ENCODE measurements around the gene SEMA5A.

Gene SEMA5A

DNA sequence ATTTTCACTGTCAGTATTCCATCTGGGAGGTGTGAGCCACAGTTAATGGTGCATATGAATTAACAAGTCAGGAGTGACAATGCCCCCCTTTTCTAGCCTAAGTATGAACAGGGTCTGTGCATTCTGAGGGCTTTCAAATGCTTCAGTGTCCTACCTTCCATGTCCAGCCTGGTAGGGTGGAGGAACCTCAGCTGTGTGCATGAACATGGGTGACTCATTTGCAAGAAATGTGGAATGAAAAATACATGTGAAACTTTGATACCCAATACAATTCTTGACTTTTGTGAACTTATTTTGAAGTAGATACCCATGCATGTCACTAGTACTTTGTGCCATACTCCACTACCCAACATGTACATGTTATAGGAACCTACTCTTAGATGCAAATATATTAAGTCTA lies 375.8 kb downstream of the SEMA5A start:
- Histone ChIP-seq H3K27ac (ENCODE audit: low read depth, low read length) (no peak overlapping the region), H3K9me3 (ENCODE audit: control insufficient read depth, insufficient read depth, low read length) (no peaks in the 10 kb centered on the region), H3K4me1 (ENCODE audit: control insufficient read depth, insufficient read depth, low read length) (peaks cover 9% of the 10 kb centered on the region), H3K9ac (ENCODE audit: low read depth, low read length) (no peak overlapping the region), H3K27me3 (ENCODE audit: control insufficient read depth, insufficient read depth, low read length) (no peaks in the 10 kb centered on the region), H3K4me3 (ENCODE audit: low read depth, low read length) (no peak overlapping the region), H3K36me3 (ENCODE audit: control insufficient read depth, insufficient read depth, low read length) (no peaks in the 10 kb centered on the region)

DNA sequence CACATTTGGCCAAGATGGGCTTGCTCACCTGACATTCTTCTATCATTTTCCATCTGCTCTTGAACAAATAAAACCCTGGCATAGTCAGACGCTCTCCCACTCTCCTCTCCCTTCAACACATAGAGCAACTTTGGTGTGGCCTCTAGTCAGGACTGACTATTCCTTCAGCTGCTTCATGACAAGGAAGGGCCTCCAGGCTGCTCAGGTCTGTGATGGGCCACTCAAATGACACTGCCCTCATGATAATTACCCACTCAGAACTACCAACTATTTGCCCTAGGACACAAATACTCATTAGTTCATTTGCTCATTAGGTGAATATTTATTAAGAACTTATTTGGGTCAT lies 376.3 kb downstream of the SEMA5A start:
- no peak overlapping the region for H3K27ac ChIP-seq (ENCODE audit: low read depth, low read length)
- H3K4me3 ChIP-seq (ENCODE audit: low read depth, low read length): no peak overlapping the region
- no peaks in the 10 kb centered on the region for H3K27me3 ChIP-seq (ENCODE audit: control insufficient read depth, insufficient read depth, low read length)
- H3K36me3 ChIP-seq (ENCODE audit: control insufficient read depth, insufficient read depth, low read length): no peaks in the 10 kb centered on the region
- H3K9ac ChIP-seq (ENCODE audit: low read depth, low read length): no peak overlapping the region
- no peaks in the 10 kb centered on the region for H3K9me3 ChIP-seq (ENCODE audit: control insufficient read depth, insufficient read depth, low read length)
- H3K4me1 ChIP-seq (ENCODE audit: control insufficient read depth, insufficient read depth, low read length): peaks cover 9% of the 10 kb centered on the region

GRCh38 chr5:9168791-9169556 lies 376.9 kb downstream of the SEMA5A start:
- no peak overlapping the region for H3K27ac ChIP-seq (ENCODE audit: low read depth, low read length)
- no peaks in the 10 kb centered on the region for H3K9me3 ChIP-seq (ENCODE audit: control insufficient read depth, insufficient read depth, low read length)
- H3K4me1 ChIP-seq (ENCODE audit: control insufficient read depth, insufficient read depth, low read length): peaks cover 9% of the 10 kb centered on the region
- no peak overlapping the region for H3K4me3 ChIP-seq (ENCODE audit: low read depth, low read length)
- no peaks in the 10 kb centered on the region for H3K27me3 ChIP-seq (ENCODE audit: control insufficient read depth, insufficient read depth, low read length)
- H3K9ac ChIP-seq (ENCODE audit: low read depth, low read length): no peak overlapping the region
- H3K36me3 ChIP-seq (ENCODE audit: control insufficient read depth, insufficient read depth, low read length): no peaks in the 10 kb centered on the region

DNA sequence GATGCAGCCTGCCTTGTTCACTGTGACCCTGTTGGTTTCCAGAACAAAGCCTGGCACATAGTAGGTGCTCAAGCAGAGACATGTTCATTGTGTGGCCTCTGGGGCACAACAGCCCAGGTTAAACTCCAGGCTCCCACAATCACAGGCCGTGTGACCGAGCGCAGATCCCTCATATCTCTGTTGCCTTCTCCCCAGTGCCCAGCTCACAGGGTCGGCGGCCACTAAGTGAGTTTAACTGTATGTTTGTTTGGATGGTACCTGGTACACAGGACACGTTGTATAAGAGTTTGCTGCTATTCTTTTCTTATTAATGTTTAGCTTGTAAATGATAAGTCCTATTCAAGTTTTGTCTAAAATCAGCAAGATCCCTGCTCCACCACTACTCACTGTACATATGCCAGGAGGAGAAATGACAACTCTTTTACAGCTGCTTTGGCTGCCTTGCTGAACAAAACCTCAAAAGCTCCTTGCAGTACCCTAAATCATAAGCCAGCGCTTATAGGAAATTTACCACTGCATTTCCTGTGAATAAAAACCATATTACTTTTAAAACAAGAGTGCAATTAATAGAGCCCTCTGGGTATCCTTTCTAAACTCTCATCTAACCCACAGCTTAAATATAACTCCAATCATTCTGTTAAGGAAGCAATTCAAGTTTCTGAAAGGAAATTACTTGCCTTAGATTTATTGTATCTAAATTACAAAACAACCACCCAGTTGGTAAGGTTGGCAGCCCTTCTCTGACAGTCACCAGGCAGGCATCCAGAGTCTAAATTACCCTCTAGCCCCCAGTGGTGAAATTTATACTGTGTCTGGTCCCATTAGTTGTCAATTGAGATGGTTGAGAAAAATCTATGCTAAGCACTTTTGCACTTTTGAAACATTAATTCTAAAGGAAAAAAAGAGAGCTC lies 379.4 kb downstream of the SEMA5A start:
- H3K9ac ChIP-seq (ENCODE audit: low read depth, low read length): no peak overlapping the region
- no peak overlapping the region for H3K27ac ChIP-seq (ENCODE audit: low read depth, low read length)
- H3K27me3 ChIP-seq (ENCODE audit: control insufficient read depth, insufficient read depth, low read length): no peaks in the 10 kb centered on the region

GRCh38 chr5:9165546-9165945 lies 380.3 kb downstream of the SEMA5A start:
- Histone ChIP-seq H3K36me3 (ENCODE audit: control insufficient read depth, insufficient read depth, low read length) (no peaks in the 10 kb centered on the region), H3K4me1 (ENCODE audit: control insufficient read depth, insufficient read depth, low read length) (peaks cover 9% of the 10 kb centered on the region), H3K27me3 (ENCODE audit: control insufficient read depth, insufficient read depth, low read length) (no peaks in the 10 kb centered on the region), H3K9me3 (ENCODE audit: control insufficient read depth, insufficient read depth, low read length) (no peaks in the 10 kb centered on the region), H3K27ac (ENCODE audit: low read depth, low read length) (no peak overlapping the region), H3K9ac (ENCODE audit: low read depth, low read length) (no peak overlapping the region), H3K4me3 (ENCODE audit: low read depth, low read length) (no peak overlapping the region)

More for the DNA sequence above, 379.4 kb downstream of the SEMA5A start:
- Histone ChIP-seq H3K9me3 (ENCODE audit: control insufficient read depth, insufficient read depth, low read length) (no peaks in the 10 kb centered on the region), H3K4me1 (ENCODE audit: control insufficient read depth, insufficient read depth, low read length) (peaks cover 9% of the 10 kb centered on the region), H3K4me3 (ENCODE audit: low read depth, low read length) (no peak overlapping the region), H3K36me3 (ENCODE audit: control insufficient read depth, insufficient read depth, low read length) (no peaks in the 10 kb centered on the region)

DNA sequence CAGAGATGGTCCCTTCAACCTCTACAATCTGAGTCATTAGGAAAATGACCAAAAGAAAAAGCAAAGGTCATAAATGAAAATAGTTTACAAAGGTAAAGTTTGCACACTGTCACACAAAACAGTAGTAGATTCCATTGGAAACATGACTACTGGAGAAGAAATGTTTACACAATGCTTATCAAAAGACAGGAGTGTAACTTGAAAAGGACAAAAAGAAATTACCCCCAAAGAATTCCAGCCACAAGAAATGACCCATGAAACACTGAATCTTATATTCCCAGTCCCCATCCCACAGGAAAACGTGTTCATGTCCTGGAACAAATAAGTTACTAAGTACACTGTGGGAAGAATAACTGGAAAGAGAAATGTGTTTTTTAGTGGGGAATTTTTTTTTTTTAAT lies 385.1 kb downstream of the SEMA5A start:
- H3K4me3 ChIP-seq (ENCODE audit: low read depth, low read length): no peak overlapping the region
- H3K9me3 ChIP-seq (ENCODE audit: control insufficient read depth, insufficient read depth, low read length): no peaks in the 10 kb centered on the region
- H3K36me3 ChIP-seq (ENCODE audit: control insufficient read depth, insufficient read depth, low read length): no peaks in the 10 kb centered on the region
- H3K27ac ChIP-seq (ENCODE audit: low read depth, low read length): no peak overlapping the region
- no peaks in the 10 kb centered on the region for H3K27me3 ChIP-seq (ENCODE audit: control insufficient read depth, insufficient read depth, low read length)
- no peaks in the 10 kb centered on the region for H3K4me1 ChIP-seq (ENCODE audit: control insufficient read depth, insufficient read depth, low read length)
- H3K9ac ChIP-seq (ENCODE audit: low read depth, low read length): no peak overlapping the region

GRCh38 chr5:9157811-9158210 lies 388.1 kb downstream of the SEMA5A start:
- no peaks in the 10 kb centered on the region for H3K4me1 ChIP-seq (ENCODE audit: control insufficient read depth, insufficient read depth, low read length)
- H3K9me3 ChIP-seq (ENCODE audit: control insufficient read depth, insufficient read depth, low read length): no peaks in the 10 kb centered on the region
- no peaks in the 10 kb centered on the region for H3K27me3 ChIP-seq (ENCODE audit: control insufficient read depth, insufficient read depth, low read length)
- no peak overlapping the region for H3K4me3 ChIP-seq (ENCODE audit: low read depth, low read length)
- H3K27ac ChIP-seq (ENCODE audit: low read depth, low read length): no peak overlapping the region
- H3K9ac ChIP-seq (ENCODE audit: low read depth, low read length): no peak overlapping the region
- H3K36me3 ChIP-seq (ENCODE audit: control insufficient read depth, insufficient read depth, low read length): no peaks in the 10 kb centered on the region

DNA sequence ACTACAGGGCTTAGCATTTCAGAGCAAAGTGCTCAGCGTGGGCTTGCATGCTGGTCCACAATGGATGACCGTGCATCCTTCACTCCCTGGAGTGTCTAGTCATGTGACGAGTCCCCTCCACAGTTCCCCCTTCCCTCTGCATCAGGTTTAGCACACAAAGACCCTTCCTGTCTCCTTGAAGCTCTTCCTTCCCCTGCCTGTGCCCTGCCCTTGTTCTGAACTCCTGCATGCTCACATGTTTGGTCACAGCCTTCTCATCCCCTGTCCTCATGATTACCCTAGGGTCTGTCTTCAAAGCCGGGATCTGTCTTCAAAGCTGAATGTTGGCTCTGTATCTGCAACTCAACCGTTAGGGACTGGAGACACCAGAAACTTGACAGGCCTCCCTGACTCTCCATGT lies 388.9 kb downstream of the SEMA5A start:
- Histone ChIP-seq H3K27me3 (ENCODE audit: control insufficient read depth, insufficient read depth, low read length) (no peaks in the 10 kb centered on the region), H3K9ac (ENCODE audit: low read depth, low read length) (no peak overlapping the region), H3K36me3 (ENCODE audit: control insufficient read depth, insufficient read depth, low read length) (no peaks in the 10 kb centered on the region)

GRCh38 chr5:9156282-9156681 lies 389.6 kb downstream of the SEMA5A start:
- H3K36me3 ChIP-seq (ENCODE audit: control insufficient read depth, insufficient read depth, low read length): no peaks in the 10 kb centered on the region
- no peaks in the 10 kb centered on the region for H3K27me3 ChIP-seq (ENCODE audit: control insufficient read depth, insufficient read depth, low read length)
- H3K27ac ChIP-seq (ENCODE audit: low read depth, low read length): no peak overlapping the region
- H3K4me3 ChIP-seq (ENCODE audit: low read depth, low read length): no peak overlapping the region
- H3K9ac ChIP-seq (ENCODE audit: low read depth, low read length): no peak overlapping the region
- no peaks in the 10 kb centered on the region for H3K9me3 ChIP-seq (ENCODE audit: control insufficient read depth, insufficient read depth, low read length)
- no peaks in the 10 kb centered on the region for H3K4me1 ChIP-seq (ENCODE audit: control insufficient read depth, insufficient read depth, low read length)

More for the DNA sequence above, 388.9 kb downstream of the SEMA5A start:
- no peaks in the 10 kb centered on the region for H3K9me3 ChIP-seq (ENCODE audit: control insufficient read depth, insufficient read depth, low read length)
- no peak overlapping the region for H3K4me3 ChIP-seq (ENCODE audit: low read depth, low read length)
- H3K27ac ChIP-seq (ENCODE audit: low read depth, low read length): no peak overlapping the region
- H3K4me1 ChIP-seq (ENCODE audit: control insufficient read depth, insufficient read depth, low read length): no peaks in the 10 kb centered on the region

GRCh38 chr5:9151684-9152427 lies 394.0 kb downstream of the SEMA5A start:
- no peak overlapping the region for H3K4me3 ChIP-seq (ENCODE audit: low read depth, low read length)
- H3K9me3 ChIP-seq (ENCODE audit: control insufficient read depth, insufficient read depth, low read length): no peaks in the 10 kb centered on the region
- H3K27ac ChIP-seq (ENCODE audit: low read depth, low read length): no peak overlapping the region
- no peaks in the 10 kb centered on the region for H3K4me1 ChIP-seq (ENCODE audit: control insufficient read depth, insufficient read depth, low read length)
- no peaks in the 10 kb centered on the region for H3K36me3 ChIP-seq (ENCODE audit: control insufficient read depth, insufficient read depth, low read length)
- no peak overlapping the region for H3K9ac ChIP-seq (ENCODE audit: low read depth, low read length)
- H3K27me3 ChIP-seq (ENCODE audit: control insufficient read depth, insufficient read depth, low read length): no peaks in the 10 kb centered on the region
